KG1 (cell line): Measurements from ENCODE around the gene ATAD2B.

Experiments used
- DNase-seq: peaks from one replicate; lab custom pipeline; 2025; lab: John Stamatoyannopoulos, UW

Gene ATAD2B

GRCh38 chr2:23699580-23699925, 227.4 kb downstream of the ATAD2B start:
- no peak for DNase-seq

GRCh38 chr2:23698721-23699579, 228.0 kb downstream of the ATAD2B start:
- DNase-seq = no peak
